ENCODE results near the gene ELOVL6.

ELOVL6 gene

DNA sequence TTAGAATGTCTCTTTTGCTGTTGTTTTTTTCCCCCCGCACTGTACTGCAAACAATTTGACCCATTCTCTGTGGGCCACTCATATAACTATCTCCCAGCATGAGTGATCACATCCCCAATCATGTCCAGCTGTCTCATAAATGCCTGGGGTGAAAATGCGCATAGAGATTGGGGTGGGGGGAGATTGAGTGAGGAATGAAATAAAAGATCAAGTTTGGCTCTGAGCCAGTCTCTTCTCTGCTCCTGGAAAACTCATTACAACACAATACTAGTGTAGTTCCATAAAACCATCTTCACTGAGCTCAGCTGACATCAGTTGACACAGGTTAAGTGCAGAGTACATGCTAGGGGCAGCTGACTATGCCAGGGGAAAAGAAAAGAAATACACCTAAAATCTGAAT lies 188.9 kb downstream of the ELOVL6 start:
- H3K27ac ChIP-seq (ENCODE audit: low read depth, low read length) = no peak overlapping the region
- H3K9ac ChIP-seq (ENCODE audit: low read length) = no peak overlapping the region
- no peak overlapping the region for H3K23ac ChIP-seq (ENCODE audit: low read length)
- no peak overlapping the region for H2BK120ac ChIP-seq (ENCODE audit: low read depth, low read length)
- no peaks in the 10 kb centered on the region for H3K79me2 ChIP-seq (ENCODE audit: control insufficient read depth, insufficient read depth, low read length)
- H3K4me3 ChIP-seq (ENCODE audit: low read length) = no peak overlapping the region
- H3K56ac ChIP-seq (ENCODE audit: low read length) = no peak overlapping the region
- no peak overlapping the region for H4K8ac ChIP-seq (ENCODE audit: low read depth, low read length)
- H3K4me2 ChIP-seq (ENCODE audit: low read length) = no peak overlapping the region
- H3K27me3 ChIP-seq (ENCODE audit: insufficient read depth, low read length, poor library complexity) = no peaks in the 10 kb centered on the region
- no peak overlapping the region for H3K18ac ChIP-seq (ENCODE audit: low read length)
- no peak for DNase-seq
- H3K36me3 ChIP-seq (ENCODE audit: control insufficient read depth, insufficient read depth, low read length) = no peaks in the 10 kb centered on the region
- H3K4me1 ChIP-seq (ENCODE audit: control insufficient read depth, low read depth, low read length) = no peaks in the 10 kb centered on the region
- H2AK5ac ChIP-seq (ENCODE audit: low read length) = no peak overlapping the region
- H3K79me1 ChIP-seq (ENCODE audit: low read length) = no peaks in the 10 kb centered on the region
- no peak overlapping the region for H2BK5ac ChIP-seq (ENCODE audit: low read length)
- H4K5ac ChIP-seq (ENCODE audit: low read length) = no peak overlapping the region
- H2BK15ac ChIP-seq (replicated peaks; ENCODE audit: low read depth) = no peak overlapping the region
- no CpG with 5 or more reads among the region's 2 CpGs for WGBS (ENCODE audit: extremely low coverage, insufficient coverage, low lambda C conversion rate)
- no peak overlapping the region for H3K4ac ChIP-seq (ENCODE audit: low read depth, low read length)

DNA sequence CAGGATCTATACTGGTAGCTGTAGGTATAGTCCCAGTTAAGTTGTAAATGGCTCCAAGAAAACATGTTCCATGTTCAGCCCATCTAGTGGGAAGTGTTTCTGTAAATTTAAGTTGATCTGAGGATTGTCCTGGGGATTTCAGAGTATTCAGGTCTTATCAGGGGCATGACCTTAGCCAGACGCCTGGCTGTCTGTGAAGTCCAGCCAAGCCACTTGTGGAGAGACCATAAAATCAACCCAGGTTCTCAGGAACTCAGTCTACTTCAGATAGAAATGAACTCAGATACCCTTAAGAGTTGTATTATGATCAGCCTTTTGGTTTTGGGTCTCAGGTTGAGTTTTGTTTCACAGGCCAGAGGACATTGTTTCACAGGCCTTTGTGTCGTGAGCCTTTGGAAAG lies 189.9 kb downstream of the ELOVL6 start:
- H2AK5ac ChIP-seq (ENCODE audit: low read length) = no peak overlapping the region
- H3K27me3 ChIP-seq (ENCODE audit: insufficient read depth, low read length, poor library complexity) = no peaks in the 10 kb centered on the region
- H3K23ac ChIP-seq (ENCODE audit: low read length) = no peak overlapping the region
- H3K79me2 ChIP-seq (ENCODE audit: control insufficient read depth, insufficient read depth, low read length) = no peaks in the 10 kb centered on the region
- no peak overlapping the region for H4K8ac ChIP-seq (ENCODE audit: low read depth, low read length)
- no peaks in the 10 kb centered on the region for H3K4me1 ChIP-seq (ENCODE audit: control insufficient read depth, low read depth, low read length)
- no peak for DNase-seq
- H3K4me3 ChIP-seq (ENCODE audit: low read length) = no peak overlapping the region
- H3K4ac ChIP-seq (ENCODE audit: low read depth, low read length) = no peak overlapping the region
- no peak overlapping the region for H2BK5ac ChIP-seq (ENCODE audit: low read length)
- H3K27ac ChIP-seq (ENCODE audit: low read depth, low read length) = no peak overlapping the region
- no peaks in the 10 kb centered on the region for H3K36me3 ChIP-seq (ENCODE audit: control insufficient read depth, insufficient read depth, low read length)
- no peak overlapping the region for H3K9ac ChIP-seq (ENCODE audit: low read length)
- H3K18ac ChIP-seq (ENCODE audit: low read length) = no peak overlapping the region
- no peak overlapping the region for H3K4me2 ChIP-seq (ENCODE audit: low read length)
- H3K79me1 ChIP-seq (ENCODE audit: low read length) = no peaks in the 10 kb centered on the region
- no CpG with 5 or more reads among the region's 2 CpGs for WGBS (ENCODE audit: extremely low coverage, insufficient coverage, low lambda C conversion rate)
- H3K56ac ChIP-seq (ENCODE audit: low read length) = no peak overlapping the region
- no peak overlapping the region for H2BK120ac ChIP-seq (ENCODE audit: low read depth, low read length)
- no peak overlapping the region for H2BK15ac ChIP-seq (replicated peaks; ENCODE audit: low read depth)
- no peak overlapping the region for H4K5ac ChIP-seq (ENCODE audit: low read length)

DNA sequence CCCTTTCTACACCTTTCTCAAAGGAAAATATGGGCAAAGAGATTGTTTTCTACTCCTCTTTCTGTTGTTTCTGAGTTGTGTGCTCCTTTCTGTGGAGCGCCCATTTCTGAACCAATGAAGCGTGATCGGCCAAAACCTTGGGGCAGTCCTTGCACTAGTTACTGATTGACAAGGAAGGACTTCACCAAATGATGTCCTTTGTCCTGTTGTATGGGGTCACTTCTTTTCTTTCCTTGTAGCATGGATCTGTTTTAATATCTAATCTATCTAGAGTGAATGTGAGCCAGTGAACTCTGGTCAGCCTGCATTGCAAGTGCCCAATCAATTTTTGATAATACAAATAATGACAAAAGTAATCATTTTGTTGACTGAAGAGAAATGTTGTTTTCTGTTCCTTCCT lies 191.2 kb downstream of the ELOVL6 start:
- Histone ChIP-seq H3K4me2 (ENCODE audit: low read length) (no peak overlapping the region), H3K56ac (ENCODE audit: low read length) (no peak overlapping the region), H3K79me2 (ENCODE audit: control insufficient read depth, insufficient read depth, low read length) (no peaks in the 10 kb centered on the region), H3K79me1 (ENCODE audit: low read length) (no peaks in the 10 kb centered on the region), H3K9ac (ENCODE audit: low read length) (no peak overlapping the region), H3K36me3 (ENCODE audit: control insufficient read depth, insufficient read depth, low read length) (no peaks in the 10 kb centered on the region), H2AK5ac (ENCODE audit: low read length) (no peak overlapping the region), H3K27ac (ENCODE audit: low read depth, low read length) (no peak overlapping the region), H3K18ac (ENCODE audit: low read length) (no peak overlapping the region), H2BK120ac (ENCODE audit: low read depth, low read length) (no peak overlapping the region), H3K23ac (ENCODE audit: low read length) (no peak overlapping the region), H3K4ac (ENCODE audit: low read depth, low read length) (no peak overlapping the region), H4K8ac (ENCODE audit: low read depth, low read length) (no peak overlapping the region), H3K4me1 (ENCODE audit: control insufficient read depth, low read depth, low read length) (no peaks in the 10 kb centered on the region), H3K4me3 (ENCODE audit: low read length) (no peak overlapping the region), H2BK15ac (replicated peaks; ENCODE audit: low read depth) (no peak overlapping the region), H2BK5ac (ENCODE audit: low read length) (no peak overlapping the region), H4K5ac (ENCODE audit: low read length) (no peak overlapping the region), H3K27me3 (ENCODE audit: insufficient read depth, low read length, poor library complexity) (no peaks in the 10 kb centered on the region)
- no CpG with 5 or more reads among the region's 3 CpGs for WGBS (ENCODE audit: extremely low coverage, insufficient coverage, low lambda C conversion rate)
- no peak for DNase-seq

DNA sequence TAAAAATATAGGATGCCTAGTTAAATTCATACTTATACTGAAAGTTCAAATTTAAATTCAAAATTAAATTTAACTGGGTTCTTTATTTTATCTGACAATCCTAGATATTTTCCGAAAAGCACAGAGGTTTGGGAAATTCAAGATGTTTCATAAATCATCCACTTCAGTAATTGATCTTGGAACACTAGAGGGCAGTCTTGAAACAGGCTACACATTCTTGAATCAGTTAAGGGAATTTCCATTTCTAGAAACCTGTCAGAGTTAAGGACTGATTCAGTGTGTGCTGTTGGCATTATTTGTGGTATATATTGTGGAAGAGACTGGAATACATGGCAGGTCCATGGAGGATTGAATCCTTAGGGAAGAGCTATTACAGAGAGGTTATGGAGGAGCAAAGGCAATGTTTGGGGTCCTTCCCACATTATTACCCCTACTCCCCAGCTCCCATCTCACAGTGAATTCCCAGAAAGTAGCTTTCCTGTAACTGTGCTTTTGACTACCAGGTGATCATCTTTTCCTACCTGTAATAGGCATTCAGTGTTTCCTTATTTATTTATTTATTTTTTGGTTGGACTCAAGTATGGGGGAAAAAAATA lies 192.9 kb downstream of the ELOVL6 start:
- no peaks in the 10 kb centered on the region for H3K79me1 ChIP-seq (ENCODE audit: low read length)
- no peak overlapping the region for H3K56ac ChIP-seq (ENCODE audit: low read length)
- H3K36me3 ChIP-seq (ENCODE audit: control insufficient read depth, insufficient read depth, low read length) = no peaks in the 10 kb centered on the region
- peak; percentile 62 for DNase-seq
- H3K27ac ChIP-seq (ENCODE audit: low read depth, low read length) = no peak overlapping the region
- no peak overlapping the region for H4K5ac ChIP-seq (ENCODE audit: low read length)
- no peaks in the 10 kb centered on the region for H3K79me2 ChIP-seq (ENCODE audit: control insufficient read depth, insufficient read depth, low read length)
- no peak overlapping the region for H4K8ac ChIP-seq (ENCODE audit: low read depth, low read length)
- H3K9ac ChIP-seq (ENCODE audit: low read length) = no peak overlapping the region
- H2BK5ac ChIP-seq (ENCODE audit: low read length) = no peak overlapping the region
- H2AK5ac ChIP-seq (ENCODE audit: low read length) = no peak overlapping the region
- H3K27me3 ChIP-seq (ENCODE audit: insufficient read depth, low read length, poor library complexity) = no peaks in the 10 kb centered on the region
- no peak overlapping the region for H3K4me3 ChIP-seq (ENCODE audit: low read length)
- no peak overlapping the region for H2BK120ac ChIP-seq (ENCODE audit: low read depth, low read length)
- H3K4ac ChIP-seq (ENCODE audit: low read depth, low read length) = no peak overlapping the region
- no peak overlapping the region for H3K4me2 ChIP-seq (ENCODE audit: low read length)
- H3K4me1 ChIP-seq (ENCODE audit: control insufficient read depth, low read depth, low read length) = no peaks in the 10 kb centered on the region
- H3K23ac ChIP-seq (ENCODE audit: low read length) = no peak overlapping the region
- no CpG with 5 or more reads among the region's 1 CpG for WGBS (ENCODE audit: extremely low coverage, insufficient coverage, low lambda C conversion rate)
- H2BK15ac ChIP-seq (replicated peaks; ENCODE audit: low read depth) = no peak overlapping the region
- no peak overlapping the region for H3K18ac ChIP-seq (ENCODE audit: low read length)

DNA sequence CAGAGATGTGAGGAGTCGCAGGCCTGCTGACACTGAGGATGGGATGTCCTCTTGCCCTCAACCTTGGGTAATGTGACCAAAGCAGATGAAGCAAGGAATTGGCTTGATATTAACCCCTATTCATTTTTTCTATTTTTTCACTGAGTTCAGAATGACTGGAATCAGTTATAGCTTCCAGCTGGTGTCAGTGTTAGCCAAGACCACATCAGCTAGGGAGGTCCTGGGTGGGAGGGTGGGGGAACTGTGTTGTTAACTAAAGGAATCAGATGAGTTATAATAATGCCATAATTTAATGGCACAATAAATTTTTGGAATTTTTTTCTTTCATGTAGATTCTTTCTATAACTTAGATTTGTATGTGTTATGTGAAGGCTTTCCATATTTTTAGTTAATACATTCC lies 193.9 kb downstream of the ELOVL6 start:
- no CpG with 5 or more reads among the region's 1 CpG for WGBS (ENCODE audit: extremely low coverage, insufficient coverage, low lambda C conversion rate)
- Histone ChIP-seq H3K23ac (ENCODE audit: low read length) (no peak overlapping the region), H3K4ac (ENCODE audit: low read depth, low read length) (no peak overlapping the region), H3K27ac (ENCODE audit: low read depth, low read length) (no peak overlapping the region), H3K4me2 (ENCODE audit: low read length) (no peak overlapping the region), H3K36me3 (ENCODE audit: control insufficient read depth, insufficient read depth, low read length) (no peaks in the 10 kb centered on the region), H3K4me1 (ENCODE audit: control insufficient read depth, low read depth, low read length) (no peaks in the 10 kb centered on the region), H3K27me3 (ENCODE audit: insufficient read depth, low read length, poor library complexity) (no peaks in the 10 kb centered on the region), H3K9ac (ENCODE audit: low read length) (no peak overlapping the region), H4K5ac (ENCODE audit: low read length) (no peak overlapping the region), H4K8ac (ENCODE audit: low read depth, low read length) (no peak overlapping the region), H2BK5ac (ENCODE audit: low read length) (no peak overlapping the region), H3K4me3 (ENCODE audit: low read length) (no peak overlapping the region), H3K79me2 (ENCODE audit: control insufficient read depth, insufficient read depth, low read length) (no peaks in the 10 kb centered on the region), H3K18ac (ENCODE audit: low read length) (no peak overlapping the region), H3K56ac (ENCODE audit: low read length) (no peak overlapping the region), H2AK5ac (ENCODE audit: low read length) (no peak overlapping the region), H2BK15ac (replicated peaks; ENCODE audit: low read depth) (no peak overlapping the region), H2BK120ac (ENCODE audit: low read depth, low read length) (no peak overlapping the region), H3K79me1 (ENCODE audit: low read length) (no peaks in the 10 kb centered on the region)
- no peak for DNase-seq

All from mesendoderm (in vitro differentiated cells).